ENCODE data around the gene PEMT.

- no peak for TF ChIP-seq POLR2AphosphoS5 (IDR thresholded peaks at IDR 0.05; ENCODE audit: low read depth)
- TF ChIP-seq, protein P1, sequence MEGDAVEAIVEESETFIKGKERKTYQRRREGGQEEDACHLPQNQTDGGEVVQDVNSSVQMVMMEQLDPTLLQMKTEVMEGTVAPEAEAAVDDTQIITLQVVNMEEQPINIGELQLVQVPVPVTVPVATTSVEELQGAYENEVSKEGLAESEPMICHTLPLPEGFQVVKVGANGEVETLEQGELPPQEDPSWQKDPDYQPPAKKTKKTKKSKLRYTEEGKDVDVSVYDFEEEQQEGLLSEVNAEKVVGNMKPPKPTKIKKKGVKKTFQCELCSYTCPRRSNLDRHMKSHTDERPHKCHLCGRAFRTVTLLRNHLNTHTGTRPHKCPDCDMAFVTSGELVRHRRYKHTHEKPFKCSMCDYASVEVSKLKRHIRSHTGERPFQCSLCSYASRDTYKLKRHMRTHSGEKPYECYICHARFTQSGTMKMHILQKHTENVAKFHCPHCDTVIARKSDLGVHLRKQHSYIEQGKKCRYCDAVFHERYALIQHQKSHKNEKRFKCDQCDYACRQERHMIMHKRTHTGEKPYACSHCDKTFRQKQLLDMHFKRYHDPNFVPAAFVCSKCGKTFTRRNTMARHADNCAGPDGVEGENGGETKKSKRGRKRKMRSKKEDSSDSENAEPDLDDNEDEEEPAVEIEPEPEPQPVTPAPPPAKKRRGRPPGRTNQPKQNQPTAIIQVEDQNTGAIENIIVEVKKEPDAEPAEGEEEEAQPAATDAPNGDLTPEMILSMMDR (IDR thresholded peaks at IDR 0.05; ENCODE audit: insufficient read depth, low read length) = no peak
These were observed 1.3 kb downstream of the PEMT start for GRCh38 chr17:17590141-17590751.
